ENCODE data around the gene BSN. TPM values are rescaled to one million over a fixed set of nuclear protein-coding genes. Genes with fewer than 3 reads are reported as not detected.
"Not testable (repeated sequence)": the region's sequence is repeated elsewhere in the genome, so short reads cannot be mapped to it uniquely, and the experiment has no call there.

BSN gene
- total RNA-seq, 1 experiment from 2014 or later = 0.27 TPM

GRCh38 chr3:49534581-49535441 is 19.5 kb upstream of the BSN start:
- peak; percentile 53 for DNase-seq (ENCODE audit: low read depth)

DNA sequence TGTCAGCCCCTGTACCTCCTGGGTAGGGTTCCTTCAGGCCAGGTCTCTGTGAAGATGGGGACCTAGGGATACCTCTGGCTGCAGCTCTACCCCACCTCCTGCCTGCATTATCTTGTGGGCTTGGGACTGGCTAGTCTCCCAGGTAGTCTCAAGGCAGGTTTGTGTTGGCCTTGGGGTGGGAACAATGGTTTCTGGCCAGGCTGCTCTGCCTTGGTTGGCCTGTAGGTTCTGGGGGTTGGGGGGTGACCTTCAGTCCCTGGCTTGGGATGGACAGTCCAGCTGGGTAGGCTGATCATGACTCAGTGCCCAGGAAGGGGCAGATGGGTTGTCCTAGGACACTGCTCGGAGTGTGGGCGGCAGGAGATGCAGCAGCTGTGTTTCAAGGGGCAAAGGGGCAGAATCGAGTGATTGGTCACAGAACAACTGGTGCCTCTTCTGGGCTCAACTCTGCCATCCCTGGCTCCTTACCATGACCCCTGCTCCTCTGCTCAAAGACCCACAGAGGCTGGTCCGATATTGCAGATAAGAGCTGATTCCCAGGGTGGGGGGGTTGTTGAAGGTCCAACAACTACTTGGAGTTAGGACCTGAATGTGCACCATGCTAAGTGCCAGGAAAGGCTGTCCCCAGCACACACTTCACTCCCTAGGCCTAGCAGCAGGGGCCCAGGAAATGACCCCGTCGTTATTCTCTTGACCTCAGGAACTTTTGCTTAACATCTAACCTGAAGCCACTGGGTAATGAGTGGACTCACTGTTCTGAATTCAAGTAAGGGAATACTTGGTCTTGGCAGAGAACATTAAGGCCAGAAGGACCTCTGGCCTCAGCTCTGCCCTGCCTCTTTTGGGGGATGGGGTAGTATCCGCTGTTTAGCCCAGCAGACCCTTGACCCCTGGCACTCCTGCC is 18.1 kb upstream of the BSN start:
- DNase-seq (ENCODE audit: low read depth) = no peak

DNA sequence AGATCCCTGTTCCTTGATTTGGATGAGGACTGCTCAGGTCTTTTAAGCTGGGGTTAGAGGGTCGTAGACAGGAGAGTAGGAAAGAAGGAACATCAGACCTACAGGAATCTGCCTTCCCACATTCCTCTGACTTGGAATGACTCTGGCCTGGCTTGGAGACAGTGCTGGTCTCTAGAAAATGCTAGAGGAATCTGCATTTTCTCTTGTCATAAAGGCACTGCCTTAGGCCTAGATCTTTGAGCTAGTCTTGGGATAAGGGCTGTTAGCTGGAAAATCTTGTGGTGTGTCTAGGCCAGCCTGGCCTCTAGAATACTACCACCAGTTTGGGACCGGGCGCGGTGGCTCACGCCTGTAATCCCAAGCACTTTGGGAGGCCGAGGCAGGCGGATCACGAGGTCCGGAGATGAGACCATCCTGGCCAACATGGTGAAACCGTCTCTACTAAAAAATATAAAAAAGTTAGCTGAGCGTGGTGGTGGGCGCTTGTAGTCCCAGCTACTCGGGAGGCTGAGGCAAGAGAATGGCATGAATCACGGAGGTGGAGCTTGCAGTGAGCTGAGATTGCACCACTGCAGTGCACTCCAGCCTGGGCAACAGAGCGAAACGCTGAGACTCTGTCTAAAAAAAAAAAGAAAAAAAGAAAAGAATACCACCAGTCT is 17.3 kb upstream of the BSN start:
- no peak for DNase-seq (ENCODE audit: low read depth)

- DNase-seq (ENCODE audit: low read depth) = peak; percentile 88
Measured at GRCh38 chr3:49539659-49540560, 14.4 kb upstream of the BSN start.

DNA sequence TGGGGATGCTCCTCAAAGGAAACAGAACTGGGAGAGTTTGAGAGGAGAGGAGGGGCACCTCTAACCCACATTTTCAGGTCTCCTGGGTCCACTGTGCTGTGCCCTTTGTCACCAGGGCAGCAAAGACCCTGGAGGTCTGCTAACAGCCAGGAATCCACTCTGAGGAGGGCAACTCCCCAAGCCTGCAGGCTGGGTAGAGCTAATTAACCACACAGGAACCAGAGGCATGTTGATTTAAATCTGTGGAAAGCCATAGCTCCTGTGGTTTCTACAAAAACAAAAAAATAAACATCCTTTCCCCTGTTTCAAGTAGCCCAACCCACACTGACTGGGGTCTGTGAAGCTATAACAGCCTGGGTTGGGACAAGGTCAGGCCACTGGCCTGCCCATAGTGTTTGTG is 2.2 kb upstream of the BSN start:
- DNase-seq (ENCODE audit: low read depth) = no peak

- no peak for DNase-seq (ENCODE audit: low read depth)
Measured at GRCh38 chr3:49553324-49553691, 969 bp upstream of the BSN start.

- DNase-seq (ENCODE audit: low read depth) = peak; percentile 22
Measured at GRCh38 chr3:49554633-49555265, 472 bp downstream of the BSN start.

- no peak for DNase-seq (ENCODE audit: low read depth)
Measured at GRCh38 chr3:49556500-49557275, 2.4 kb downstream of the BSN start.

GRCh38 chr3:49563040-49563578 is 8.8 kb downstream of the BSN start:
- DNase-seq (ENCODE audit: low read depth) = no peak

- DNase-seq (ENCODE audit: low read depth) = no peak
Measured at GRCh38 chr3:49563766-49564165, 9.5 kb downstream of the BSN start.

DNA sequence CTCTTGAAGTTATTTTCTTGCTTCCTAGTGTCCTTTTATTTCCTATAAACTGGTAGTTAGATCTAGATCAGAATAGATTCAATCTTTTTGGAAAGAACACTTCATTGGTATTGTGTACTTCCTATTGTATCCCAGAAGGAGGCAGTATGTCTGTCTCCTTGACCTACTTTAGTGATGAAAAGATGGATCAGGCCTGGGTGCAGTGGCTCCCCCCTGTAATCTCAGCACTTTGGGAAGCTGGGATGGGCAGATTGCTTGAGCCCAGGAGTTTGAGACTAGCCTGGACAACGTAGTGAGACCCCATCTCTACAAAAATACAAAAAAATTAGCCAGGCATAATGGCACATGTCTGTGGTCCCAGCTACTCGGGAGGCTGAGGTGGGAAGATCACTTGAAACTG is 12.0 kb downstream of the BSN start:
- DNase-seq (ENCODE audit: low read depth) = no peak

DNA sequence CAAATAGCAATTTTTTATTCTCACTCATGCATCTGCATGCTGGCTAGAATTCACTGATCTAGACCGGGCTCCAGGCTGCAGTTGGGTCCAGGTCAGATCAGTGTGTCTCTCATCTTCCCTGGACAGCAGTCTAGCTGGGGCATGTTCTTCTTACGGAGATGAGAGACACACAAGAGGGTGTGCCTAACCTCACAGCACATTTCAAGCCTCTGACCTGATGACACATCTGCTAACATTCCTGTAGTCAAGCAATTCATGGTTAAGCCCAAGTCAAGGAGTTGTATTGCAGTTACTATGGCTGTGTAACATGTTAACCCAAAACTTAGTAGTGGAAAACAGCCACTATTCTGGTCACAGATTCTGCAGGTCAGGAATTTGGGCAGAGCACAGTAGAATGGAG is 13.1 kb downstream of the BSN start:
- no peak for DNase-seq (ENCODE audit: low read depth)

DNA sequence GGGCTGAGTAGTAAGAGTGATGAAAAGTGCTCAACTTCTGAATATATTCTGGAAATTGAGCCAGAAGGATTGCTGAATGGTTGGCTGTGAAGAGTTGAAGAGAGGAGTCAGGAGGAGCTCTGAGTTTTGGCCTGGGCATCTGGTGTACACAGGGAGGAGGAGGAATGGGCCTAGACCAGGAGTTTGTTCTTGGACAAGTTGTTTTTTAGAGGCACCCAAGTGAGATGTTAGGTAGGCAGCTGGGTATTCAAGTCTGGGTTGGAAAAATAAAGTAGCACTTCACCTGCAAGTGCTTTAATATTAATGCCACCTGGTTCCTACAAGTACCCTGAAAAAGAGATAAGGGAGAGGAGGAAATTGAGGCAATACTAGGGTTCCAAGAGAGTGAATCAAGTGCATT is 14.7 kb downstream of the BSN start:
- no peak for DNase-seq (ENCODE audit: low read depth)

GRCh38 chr3:49570028-49570654 is 15.9 kb downstream of the BSN start:
- DNase-seq (ENCODE audit: low read depth) = no peak

- DNase-seq (ENCODE audit: low read depth) = no peak
Measured at GRCh38 chr3:49582177-49582576, 27.9 kb downstream of the BSN start.

- DNase-seq (ENCODE audit: low read depth) = not testable (repeated sequence)
Measured at GRCh38 chr3:49585261-49585755, 31.0 kb downstream of the BSN start.

DNA sequence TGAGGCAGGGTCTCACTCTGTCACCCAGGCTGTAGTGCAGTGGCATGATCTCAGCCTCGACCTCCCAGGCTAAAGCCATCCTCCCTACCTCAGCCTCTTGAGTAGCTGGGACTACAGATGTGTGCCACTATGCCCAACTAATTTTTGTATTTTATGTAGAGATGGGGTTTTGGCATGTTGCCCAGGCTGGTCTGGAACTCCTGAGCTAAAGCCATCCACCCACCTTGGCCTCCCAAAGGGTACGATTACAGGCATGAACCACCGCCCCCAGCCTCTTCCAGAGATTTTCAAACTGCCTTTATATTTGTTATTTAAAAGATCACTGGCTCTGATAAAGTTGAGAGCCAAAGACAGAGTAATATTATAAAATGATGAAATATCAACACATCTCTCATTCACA is 37.3 kb downstream of the BSN start:
- DNase-seq (ENCODE audit: low read depth) = no peak

DNA sequence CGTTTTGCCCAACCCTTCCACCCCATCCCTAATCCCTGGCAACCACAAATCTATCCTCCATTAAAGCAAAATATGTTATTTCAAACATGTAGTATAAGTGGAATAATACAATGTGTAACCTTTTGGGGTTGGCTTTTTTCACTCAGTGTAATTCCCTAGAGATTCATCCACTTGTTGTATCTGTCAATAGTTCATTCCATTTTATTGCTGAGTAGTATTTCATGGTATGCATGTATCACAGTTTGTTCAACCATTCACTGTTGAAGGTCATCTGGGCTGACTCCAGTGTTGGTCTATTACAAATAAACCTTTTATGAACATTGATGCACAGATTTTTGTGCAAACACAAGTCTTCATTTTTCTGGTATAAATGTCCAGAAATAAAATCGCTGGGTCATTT is 38.8 kb downstream of the BSN start:
- peak; percentile 1 for DNase-seq (ENCODE audit: low read depth)

GRCh38 chr3:49600781-49601180 is 46.5 kb downstream of the BSN start:
- DNase-seq (ENCODE audit: low read depth) = no peak

Data from M059J (cell line).